Hematopoietic multipotent progenitor cell treated with erythropoietin and hydrocortisone succinate and interleukin-3 and kit ligand, for 17 days (in vitro differentiated cells): ENCODE results near the gene SH3BGR.

ENCODE experiments used
- DNase-seq: peaks from one replicate; pipeline ENCODE4 v3.0.0-alpha.2; 2015; ENCODE audit warnings: low spot score

SH3BGR gene

GRCh38 chr21:39546522-39546921 lies 94.8 kb downstream of the SH3BGR start:
- no peak for DNase-seq

- DNase-seq = no peak
Measured at GRCh38 chr21:39552856-39553255, 101.1 kb downstream of the SH3BGR start.

GRCh38 chr21:39553331-39553730 lies 101.6 kb downstream of the SH3BGR start:
- no peak for DNase-seq

- no peak for DNase-seq
Measured at GRCh38 chr21:39555911-39556590, 104.3 kb downstream of the SH3BGR start.

GRCh38 chr21:39559511-39559910 lies 107.7 kb downstream of the SH3BGR start:
- DNase-seq = no peak

- no peak for DNase-seq
Measured at GRCh38 chr21:39561140-39561539, 109.4 kb downstream of the SH3BGR start.

GRCh38 chr21:39562791-39563770 lies 111.3 kb downstream of the SH3BGR start:
- DNase-seq = no peak

GRCh38 chr21:39564200-39564599 lies 112.4 kb downstream of the SH3BGR start:
- no peak for DNase-seq
